OCI-LY1 (cell line): Measurements from ENCODE around the gene PLCXD3.

Experiments used
- EZH2 ChIP-seq: fragments of 200-600 bp; sonication (generic), shearing (Covaris generic); IDR thresholded peaks from 2 replicates; pipeline ENCODE4 v1.8.0; 2017; ENCODE audit warnings: borderline replicate concordance, mixed run types, mild to moderate bottlenecking, antibody characterized with exemption, low read length, moderate library complexity, mixed read lengths
- TF ChIP-seq, protein P1 (sequence below): fragments of 200-600 bp; sonication (generic), shearing (Covaris generic); IDR thresholded peaks from 2 replicates; pipeline ENCODE4 v1.5.1; 2017; ENCODE audit warnings: mild to moderate bottlenecking, antibody characterized with exemption, low read length, moderate library complexity, mixed read lengths

DNA sequence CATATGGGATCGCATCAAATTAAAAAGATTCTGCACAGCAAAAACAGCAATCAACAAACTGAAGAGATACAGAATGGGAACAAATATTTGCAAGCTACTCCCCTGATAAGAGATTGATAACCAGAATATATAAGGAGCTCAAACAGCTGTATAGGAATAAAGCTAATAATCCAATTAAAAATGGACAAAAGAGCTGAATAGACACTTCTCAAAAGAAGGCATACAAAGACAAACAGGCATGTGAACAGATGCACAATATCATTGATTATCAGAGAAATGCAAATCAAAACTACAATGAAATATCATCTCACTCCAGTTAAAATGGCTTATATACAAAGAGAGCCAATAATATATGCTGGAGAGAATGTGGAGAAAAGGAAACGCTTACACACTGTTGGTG is 110.6 kb downstream of the PLCXD3 start:
- no peak for TF ChIP-seq EZH2
- TF ChIP-seq, protein P1, sequence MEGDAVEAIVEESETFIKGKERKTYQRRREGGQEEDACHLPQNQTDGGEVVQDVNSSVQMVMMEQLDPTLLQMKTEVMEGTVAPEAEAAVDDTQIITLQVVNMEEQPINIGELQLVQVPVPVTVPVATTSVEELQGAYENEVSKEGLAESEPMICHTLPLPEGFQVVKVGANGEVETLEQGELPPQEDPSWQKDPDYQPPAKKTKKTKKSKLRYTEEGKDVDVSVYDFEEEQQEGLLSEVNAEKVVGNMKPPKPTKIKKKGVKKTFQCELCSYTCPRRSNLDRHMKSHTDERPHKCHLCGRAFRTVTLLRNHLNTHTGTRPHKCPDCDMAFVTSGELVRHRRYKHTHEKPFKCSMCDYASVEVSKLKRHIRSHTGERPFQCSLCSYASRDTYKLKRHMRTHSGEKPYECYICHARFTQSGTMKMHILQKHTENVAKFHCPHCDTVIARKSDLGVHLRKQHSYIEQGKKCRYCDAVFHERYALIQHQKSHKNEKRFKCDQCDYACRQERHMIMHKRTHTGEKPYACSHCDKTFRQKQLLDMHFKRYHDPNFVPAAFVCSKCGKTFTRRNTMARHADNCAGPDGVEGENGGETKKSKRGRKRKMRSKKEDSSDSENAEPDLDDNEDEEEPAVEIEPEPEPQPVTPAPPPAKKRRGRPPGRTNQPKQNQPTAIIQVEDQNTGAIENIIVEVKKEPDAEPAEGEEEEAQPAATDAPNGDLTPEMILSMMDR = no peak
